GM18861 (cell line): ENCODE results near the gene LTA4H.
A peak's percentile ranks its signal among the peaks of the same experiment; 100 is the strongest.
"Not testable (repeated sequence)": the region's sequence is repeated elsewhere in the genome, so short reads cannot be mapped to it uniquely, and the experiment has no call there.

Source experiments
- ATAC-seq: cut with Tn5 transposase; IDR thresholded peaks from one replicate; pipeline ENCODE4 v1.9.1; 2021; ENCODE audit not compliant: unreplicated experiment

The LTA4H gene

DNA sequence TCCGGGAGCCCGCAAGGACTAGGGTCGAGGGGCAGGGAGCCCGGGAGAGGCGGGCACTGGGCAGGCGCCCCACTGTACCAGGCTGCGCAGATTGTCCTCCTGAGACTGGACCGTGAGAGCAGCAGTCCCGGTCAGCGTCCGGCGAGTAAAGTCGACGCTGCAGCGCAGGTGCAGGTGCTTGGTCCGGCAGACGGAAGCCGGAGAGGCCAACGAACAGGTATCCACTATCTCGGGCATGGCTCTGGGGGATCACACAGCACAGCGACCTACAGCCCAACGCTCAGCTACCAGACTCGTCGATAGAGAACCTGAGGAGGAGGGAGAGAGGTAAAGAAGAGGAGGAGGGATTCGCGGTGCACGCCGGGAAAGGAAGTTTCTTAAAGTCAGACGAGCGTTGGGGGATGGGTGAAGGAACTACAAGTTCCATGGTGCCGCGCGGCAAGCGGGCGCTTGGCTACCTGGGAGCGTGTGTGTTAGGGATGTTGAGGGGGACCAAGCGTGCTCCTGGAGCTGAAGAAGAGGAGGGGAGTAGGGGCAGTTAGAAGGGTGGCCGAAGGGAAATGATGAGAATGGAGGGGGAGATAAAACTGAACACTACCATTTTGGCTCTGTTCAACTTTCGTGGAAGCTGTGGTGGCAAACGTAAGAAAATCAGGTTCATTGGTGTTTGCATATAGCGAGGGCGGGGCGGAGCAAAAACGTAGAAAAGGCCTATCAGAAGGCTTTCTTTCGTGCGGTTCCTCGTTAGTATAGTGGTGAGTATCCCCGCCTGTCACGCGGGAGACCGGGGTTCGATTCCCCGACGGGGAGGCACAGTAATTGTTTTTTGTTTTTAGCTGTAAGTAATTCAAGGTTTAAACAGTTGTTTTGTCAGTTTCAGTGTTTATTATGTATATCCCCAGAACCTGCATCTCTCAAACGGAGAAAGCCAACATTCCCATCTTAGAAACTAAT lies at the start of gene LTA4H:
LTA4H (minus strand) TSS at position 305 of the 954 bp plus-strand sequence; CDS start at position 237, 68 bp downstream.
- ATAC-seq: peak; percentile 83

DNA sequence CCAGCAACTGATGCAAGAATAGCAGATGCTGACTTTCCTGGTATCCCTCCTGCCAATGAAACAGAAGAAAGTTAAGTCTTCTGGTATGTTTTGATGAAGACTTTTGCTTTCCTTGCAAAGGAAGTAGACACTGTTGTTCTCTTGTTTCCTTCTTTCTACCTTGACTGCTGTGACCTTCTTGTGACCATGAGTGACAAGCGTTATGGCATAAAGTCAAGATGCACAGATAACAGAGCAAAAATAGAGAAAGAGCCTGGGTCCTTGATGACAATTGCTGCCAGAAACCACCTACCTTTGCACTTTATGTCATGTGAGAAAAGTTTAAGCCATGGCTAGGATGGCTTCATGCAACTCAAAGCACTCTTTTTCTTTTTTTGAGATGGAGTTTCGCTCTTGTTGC lies 49.2 kb upstream of the LTA4H start:
- ATAC-seq: no peak

DNA sequence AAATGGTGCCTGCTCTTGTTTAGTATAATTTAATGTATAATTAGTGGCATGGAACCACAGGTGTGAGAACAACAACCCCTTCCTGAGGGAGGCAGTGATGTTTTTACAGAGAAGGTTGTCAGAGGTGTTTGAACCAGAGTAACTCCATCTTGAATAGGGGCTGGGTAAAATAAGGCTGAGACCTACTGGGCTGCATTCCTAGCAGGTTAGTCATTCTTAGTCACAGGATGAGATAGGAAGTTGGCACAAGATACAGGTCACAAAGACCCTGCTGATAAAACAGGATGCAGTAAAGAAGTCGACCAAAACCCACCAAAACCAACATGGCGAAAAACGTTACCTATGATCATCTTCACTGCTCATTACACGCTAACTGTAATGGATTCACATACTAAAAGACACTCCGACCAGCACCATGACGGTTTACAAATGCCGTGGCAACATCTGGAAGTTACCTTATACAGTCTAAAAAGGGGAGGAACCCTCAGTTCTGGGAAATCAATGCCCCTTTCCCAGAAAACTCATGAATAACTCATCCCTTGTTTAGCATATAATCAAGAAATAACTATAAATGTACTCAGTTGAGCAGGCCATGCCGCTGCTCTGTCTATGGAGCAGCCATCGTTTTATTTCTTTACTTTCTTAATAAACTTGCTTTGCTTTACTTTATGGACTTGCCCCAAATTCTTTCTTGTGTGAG lies 47.8 kb upstream of the LTA4H start:
- no peak for ATAC-seq

DNA sequence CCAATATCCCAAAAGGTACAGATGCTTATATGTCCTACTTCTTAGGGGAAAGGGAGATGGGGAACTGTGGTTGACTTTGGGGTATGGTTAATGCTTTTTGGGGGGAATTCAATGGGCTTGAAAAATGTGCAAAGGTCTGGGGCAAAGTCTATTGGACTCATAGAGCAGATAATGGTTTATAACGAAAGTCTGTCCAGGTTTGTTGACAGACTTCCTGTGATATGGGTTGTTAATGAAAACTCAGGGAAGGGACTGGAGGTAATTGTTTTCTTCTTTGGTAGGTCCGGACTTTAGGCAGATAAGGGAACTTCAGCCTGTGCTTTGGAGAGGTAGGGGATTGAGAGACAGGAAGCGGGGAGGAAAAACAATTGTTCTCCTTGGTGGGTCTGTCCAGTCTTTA lies 46.2 kb upstream of the LTA4H start:
- no peak for ATAC-seq

DNA sequence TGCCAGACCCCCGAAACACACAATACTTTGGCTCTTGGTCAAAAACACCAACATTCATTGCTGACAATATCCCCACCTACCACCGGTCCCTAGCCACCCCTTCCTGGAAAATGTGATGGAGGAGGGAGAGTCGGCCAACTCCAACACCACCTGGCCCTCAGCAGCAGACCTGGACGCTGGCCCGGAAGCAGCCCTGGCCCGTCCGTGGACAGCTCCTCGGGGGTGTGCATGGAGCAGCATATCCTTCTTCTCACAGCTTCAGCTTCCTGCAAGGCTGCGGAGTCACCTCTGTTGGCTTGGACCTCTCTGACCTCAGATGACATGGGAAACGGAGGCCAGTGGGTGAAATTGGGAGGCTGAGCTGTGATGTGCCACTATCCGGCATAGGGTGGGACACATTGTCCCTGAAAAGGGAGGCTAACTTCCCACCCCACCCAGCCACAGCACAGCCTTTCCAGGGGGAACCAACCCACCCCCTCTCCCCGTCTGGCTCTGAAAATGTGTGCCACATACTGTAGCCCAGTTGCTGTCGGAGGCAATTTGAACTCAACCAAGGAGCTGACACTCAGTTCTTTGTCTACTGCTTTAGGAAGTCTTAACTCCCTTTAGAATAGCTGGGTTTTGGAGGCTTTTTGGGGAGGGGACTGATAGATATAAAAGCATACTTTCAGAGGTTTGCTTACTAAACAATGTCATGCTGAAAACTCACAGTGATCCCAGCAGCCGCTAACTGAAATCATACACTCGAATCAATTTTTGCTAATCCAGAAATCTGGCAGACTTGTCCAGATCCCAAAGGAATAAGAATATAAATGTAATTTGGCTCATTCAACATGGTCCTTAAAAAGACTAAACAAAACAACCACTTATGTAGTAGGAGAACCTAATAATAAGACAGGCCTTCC lies 43.1 kb upstream of the LTA4H start:
- ATAC-seq: no peak

DNA sequence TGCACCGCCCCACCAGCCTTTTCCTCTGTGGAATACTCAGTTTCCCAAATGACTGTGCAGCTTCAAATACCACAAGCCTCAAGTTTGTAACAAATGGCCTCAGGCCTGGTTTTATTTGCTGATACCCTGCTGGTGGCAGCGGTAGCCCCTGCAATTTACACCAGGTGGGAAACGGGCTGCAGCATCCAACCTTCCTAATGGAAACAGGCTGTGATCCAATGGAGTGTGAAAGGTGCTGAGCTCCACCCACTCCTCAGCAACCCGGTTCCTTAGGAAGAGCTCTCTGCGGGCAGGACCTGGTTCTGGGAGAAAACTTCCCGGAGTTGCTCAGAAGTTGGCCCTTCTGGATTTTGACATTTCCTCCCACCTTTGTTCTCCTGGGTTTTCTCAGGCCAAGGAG lies 41.7 kb upstream of the LTA4H start:
- ATAC-seq: no peak

DNA sequence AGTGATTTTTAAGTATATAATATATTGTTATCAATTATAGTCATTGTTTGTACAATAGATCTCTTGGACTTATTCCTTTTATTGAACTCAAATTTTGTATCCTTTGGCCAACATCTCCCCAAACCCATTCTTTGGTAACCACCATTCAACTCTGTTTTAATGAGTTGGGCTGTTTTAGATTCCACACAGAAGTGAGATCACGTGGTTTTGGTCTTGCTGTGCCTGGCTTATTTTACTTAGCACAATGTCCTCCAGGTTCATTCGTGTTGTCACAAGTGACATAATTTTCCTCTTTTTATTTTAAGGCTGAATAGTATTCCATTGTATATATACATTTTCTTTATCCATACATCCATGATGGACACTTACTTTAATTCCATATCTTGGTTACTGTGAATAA lies 40.2 kb upstream of the LTA4H start:
- ATAC-seq: no peak

DNA sequence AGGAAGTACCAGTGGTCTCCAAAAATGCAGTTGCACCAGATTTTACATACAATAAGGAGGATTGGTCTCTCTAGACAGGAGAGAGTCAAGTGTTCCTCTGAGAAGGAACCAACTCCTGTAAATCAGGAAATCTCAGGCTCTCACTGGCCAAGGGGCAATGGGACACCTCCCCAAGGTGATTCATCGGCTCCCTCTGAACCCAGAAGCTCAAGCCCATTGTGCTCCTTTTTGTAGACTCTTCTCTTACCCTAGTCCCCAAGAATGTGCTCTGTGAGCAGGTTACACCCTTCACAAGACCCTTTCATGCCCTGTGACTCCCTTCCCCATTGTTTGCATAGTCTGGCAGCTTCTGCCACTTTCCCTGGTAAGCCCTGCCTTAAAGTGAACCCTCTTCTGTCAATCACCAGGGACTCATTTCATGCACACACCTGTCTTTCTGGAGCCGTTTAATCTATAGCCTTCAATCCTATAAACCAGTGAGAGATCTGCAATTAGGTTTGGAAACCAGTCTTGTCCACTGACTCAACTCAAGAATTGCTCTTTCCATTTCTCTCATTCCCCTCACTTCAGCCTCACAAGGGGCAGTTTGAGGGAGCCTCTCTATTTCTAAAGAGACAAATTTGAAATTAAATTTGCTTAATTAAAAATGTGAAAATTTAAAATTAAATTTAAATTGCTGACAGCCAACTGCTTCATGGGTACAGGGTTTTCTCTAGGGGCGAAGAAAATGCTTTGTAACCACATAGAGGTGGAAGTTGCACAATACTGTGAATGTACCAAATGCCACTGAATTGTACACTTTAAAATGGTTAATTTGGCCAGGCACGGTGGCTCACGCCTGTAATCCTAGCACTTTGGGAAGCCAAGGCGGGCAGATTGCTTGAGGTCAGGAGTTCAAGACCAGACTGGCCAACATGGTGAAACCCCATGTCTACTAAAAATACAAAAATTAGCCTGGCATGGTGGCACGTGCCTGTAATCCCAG lies 38.3 kb upstream of the LTA4H start:
- no peak for ATAC-seq

DNA sequence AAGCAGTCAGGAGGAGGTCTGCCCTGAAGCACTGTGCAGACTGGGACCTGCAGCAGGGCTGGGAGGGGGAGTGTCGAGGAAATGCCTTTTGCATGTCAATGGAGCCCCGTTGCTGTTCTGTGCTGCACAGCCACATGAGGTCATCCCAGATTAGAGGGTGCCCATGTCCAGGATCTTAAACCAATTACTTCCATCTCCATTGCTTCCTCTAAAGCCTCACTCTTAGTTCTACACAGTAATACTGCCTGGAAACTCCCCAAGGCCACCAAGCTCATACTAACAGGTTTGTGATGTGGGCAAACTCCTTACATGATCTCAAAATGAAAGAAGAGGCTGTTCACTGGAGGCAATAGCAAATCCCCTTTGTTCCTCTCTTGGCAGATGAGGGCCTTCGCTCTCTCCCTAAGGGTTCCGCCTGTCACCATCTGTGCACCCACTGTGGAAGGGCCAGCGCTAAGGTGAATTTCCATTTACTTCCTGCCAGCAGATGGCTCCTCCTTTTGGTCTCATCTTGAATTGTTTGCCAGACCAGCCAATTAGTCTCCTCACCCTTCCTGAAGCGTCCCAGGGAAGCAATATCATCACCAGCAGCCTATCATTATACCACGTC lies 35.4 kb upstream of the LTA4H start:
- ATAC-seq: peak; percentile 59

DNA sequence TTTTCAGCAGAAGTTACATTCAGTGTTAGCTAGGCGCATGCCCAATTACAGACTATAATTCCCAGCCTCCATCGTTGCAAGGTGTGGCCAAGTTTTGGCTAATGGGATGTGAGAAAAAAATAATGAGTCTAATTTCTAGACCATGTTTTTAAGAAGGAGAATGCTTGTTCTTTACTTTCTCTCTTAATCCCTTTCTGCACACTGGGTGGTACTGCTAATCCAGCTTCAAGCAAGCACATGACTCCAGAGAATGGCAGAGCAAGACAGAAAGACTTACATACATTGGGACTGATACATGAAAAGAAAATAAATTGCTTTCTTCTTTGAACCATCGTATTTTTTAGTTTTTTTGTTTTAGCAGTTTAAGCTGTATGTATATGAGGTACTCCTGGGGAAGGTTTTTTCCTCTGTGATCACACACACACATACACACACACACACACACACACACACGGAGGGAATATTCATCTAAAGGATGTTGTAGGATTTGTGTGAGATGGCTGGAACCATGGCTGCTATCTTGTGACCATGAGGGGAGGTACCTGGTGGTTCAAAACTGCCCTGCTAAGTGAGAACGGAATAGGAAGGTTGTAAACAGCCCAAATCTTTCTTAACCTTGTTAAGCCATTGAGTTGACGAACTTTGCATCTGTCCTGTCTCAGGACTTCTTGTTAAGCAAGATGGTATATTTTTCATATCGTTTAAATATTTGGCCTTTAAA lies 34.3 kb upstream of the LTA4H start:
- no peak for ATAC-seq

DNA sequence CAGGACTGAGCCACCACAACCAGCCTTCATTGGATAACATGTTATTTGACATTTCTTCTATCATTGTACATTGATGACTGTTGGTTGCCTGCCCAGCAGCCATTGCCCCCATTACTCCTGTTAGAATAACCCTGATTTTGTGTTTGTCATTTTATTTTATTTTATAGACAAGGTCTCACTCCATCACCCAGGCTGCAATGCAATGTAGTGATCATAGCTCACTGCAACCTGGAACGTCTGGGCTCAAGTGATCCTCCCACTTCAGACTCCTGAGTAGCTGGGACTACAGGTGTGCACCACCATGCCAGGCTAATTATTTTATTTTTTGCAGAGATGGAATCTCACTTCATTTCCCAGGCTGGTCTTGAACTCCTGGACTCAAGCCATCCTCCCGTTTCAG lies 33.2 kb upstream of the LTA4H start:
- ATAC-seq: no peak

DNA sequence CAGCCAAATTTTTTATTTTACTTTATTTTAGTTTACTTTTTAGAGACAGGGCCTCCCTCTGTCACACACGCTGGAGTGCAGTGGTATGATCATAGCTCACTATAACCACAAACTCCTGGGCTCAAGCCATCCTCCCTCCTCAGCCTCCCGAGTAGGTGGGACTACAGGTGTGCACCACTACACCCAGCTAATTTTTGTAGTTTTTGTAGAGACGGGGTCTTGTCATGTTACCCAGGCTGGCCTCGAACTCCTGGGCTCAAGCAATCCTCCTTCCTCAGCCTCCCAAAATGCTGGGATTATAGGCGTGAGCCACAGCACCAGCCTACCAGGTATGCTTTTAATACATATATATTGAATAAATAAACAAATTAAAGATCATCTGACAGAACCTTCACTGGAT lies 32.7 kb upstream of the LTA4H start:
- ATAC-seq: no peak

DNA sequence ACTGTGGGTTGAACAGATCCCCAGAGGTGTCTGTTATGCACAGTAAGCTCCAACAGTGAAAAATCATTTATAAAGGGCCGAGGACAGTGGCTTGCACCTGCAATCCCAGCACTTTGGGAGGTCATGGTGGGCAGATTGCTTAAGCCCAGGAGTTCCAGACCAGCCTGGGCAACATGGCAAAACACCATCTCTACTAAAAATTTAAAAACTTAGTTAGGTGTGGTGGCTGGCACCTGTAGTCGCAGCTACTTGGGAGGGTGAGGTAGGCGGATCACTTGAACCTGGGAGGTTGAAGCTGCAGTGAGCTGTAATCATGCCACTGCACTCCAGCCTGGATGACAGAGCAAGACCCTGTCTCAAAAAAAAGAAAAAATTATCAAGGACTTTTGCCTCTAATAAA lies 30.4 kb upstream of the LTA4H start:
- ATAC-seq: not testable (repeated sequence)

DNA sequence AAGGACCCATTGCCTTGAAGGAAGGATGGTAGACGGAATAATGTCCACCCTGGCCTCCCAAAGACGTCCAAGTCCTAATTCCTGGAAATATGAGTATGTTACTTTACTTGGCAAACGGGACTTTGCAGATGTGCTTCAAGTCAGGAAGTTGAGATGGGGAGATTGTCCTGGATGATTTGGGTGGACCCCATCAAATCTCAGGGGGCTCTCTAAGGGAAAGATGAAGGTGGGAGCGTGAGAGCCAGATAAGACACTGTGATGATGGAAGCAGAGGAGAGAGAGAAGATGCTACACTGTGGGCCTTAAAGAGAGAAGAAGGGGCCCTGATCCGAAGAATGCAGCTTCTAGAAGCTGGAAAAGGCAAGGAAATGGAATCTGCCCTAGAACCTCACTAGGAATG lies 29.6 kb upstream of the LTA4H start:
- ATAC-seq: no peak

DNA sequence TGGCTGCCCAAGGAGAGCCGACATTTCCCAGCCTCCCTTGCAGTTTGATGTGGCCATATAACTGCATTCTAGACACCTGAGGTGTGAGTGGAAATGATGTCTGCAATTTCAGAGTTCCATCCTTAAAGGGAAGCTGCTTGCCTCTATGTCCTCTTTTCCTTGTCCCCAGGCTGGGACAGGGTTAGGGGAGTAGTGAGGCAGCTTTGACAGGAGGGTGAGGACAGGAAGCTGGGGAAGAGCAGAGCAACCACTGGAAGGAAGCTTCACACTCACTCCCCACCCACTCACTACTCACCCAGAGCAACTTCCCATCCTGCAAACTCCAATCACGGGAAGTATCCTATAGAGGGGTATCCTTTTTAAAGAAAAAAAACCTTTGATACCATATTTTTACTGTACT lies 28.9 kb upstream of the LTA4H start:
- no peak for ATAC-seq

DNA sequence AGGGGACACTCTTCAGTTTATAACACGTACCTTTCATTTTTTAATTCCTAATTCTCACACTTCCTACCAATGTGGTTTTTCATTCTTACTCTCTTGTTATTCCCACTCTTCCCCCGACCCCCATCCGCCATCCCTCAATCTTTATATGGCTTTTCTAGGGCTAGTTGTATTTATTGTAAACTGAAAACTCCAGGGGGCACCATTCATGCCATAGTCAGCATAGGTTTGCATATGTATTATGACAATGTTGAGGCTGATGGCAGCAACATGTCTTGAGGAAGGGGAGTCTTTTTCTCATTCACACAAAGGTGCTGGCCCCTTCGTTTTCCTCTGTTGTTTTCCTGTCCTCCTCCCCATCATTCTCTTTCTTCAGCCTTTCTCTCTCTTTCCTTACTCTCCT lies 27.7 kb upstream of the LTA4H start:
- ATAC-seq: no peak

DNA sequence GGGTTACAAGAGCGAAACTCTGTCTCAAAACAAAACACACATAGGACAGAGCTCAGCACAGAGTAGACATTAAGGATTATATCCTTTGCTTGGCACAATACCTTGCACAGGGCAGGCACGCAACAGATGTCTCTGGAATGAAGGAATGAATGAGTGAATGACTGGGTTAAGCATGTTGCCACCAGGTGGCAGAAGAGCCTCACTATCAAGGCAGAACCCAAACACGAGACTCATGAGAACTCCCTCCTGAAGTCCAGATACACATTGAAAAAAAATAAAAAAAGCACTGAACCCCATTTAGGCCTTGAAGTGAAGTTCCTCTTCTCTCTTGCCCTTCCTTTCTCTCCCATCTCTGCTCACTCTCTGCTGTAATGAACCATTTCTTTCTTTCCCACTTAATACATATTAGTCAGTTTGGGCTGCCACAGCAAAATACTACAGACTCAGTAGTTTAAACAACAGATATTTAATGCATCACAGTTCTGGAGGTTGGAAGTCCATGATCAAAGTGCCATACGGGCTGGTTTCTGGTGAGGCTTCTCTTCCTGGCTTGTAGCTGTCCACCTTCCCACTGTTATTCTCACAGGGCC lies 26.6 kb upstream of the LTA4H start:
- ATAC-seq: peak; percentile 75

DNA sequence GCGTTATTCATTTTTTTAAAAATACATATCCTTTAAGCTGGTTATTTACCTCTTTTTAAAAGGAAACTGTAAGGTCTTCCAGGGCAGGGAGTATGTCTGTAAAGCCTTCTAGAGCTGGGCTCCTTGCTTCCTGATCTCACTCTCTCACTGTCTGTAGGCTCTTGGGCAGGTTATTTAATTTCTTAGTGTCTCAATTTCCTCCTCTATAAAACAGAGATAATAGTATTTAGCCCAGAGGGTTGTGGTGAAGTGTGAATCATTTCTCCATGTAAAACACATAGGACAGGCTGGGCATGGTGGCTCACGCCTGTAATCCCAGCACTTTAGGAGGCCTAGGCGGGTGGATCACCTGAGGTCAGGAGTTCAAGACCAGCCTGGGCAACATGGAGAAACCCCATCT lies 25.9 kb upstream of the LTA4H start:
- ATAC-seq: no peak

DNA sequence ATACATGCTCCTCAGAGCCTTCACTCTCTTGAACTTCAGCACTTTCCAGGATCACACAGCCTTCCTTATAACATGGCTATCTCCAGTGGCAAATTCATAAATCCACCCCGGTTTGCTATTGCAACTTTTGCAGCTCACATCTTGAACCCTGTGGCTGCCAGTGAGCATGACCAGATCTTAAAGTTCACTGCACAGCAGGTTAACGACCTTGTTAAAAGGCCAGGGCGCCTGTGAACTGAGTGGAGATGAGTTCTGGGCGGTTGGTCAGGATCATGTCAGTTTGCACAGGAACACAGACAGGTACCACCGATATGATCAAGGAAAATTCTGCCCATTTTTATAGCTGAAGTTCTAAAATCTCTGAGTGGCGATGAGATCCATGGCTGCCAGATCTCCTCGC lies 24.7 kb upstream of the LTA4H start:
- ATAC-seq: no peak
